Measurements from ENCODE around the gene ADAMTSL2.
"Not testable (repeated sequence)": the region's sequence is repeated elsewhere in the genome, so short reads cannot be mapped to it uniquely, and the experiment has no call there.

ADAMTSL2 gene

DNA sequence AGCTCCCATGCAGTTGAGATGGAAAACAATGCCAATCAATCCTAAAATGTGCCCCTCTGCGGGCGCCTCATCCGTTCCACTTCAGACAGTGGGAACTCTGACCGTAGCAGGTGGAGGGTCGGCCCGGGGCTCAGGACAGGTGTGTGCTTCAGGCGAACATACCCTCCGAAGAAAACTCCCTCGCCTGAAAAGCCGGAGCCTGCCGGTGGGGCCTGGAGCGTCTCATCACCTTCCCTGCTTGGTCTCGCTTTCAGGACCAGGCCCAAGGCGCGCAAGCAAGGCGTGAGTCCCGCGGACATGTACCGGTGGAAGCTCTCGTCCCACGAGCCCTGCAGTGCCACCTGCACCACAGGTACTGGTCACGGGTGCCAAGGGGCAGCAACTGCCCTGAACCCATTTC is 26.4 kb downstream of the ADAMTSL2 start:
- DNase-seq = no peak

DNA sequence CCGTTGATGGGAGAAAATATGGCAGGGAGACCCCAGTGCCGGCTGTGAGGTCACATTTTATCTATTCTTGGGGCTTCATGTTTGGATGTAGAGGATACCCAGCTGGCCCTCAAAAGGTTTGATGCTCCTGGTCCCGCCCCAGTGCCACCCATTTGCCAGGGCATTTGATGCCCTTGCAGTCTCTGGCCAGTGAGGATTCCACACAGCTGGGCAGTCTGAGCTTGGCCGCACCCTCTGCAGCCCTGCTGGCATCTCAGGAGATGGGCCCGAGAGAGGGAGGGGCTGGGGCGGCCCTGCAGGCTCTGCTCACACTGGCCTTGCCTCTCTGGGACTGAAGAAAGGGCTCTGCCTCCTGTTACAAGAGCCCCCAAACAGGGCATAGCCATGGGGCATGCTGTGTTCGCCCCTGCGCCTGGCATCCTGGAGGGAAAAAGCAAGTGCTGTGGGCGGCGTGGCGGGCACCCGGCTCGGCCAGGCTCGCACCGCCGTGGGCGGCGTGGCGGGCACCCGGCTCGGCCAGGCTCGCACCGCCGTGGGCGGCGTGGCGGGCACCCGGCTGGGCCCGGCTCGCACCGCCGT is 27.6 kb downstream of the ADAMTSL2 start:
- DNase-seq = no peak

DNA sequence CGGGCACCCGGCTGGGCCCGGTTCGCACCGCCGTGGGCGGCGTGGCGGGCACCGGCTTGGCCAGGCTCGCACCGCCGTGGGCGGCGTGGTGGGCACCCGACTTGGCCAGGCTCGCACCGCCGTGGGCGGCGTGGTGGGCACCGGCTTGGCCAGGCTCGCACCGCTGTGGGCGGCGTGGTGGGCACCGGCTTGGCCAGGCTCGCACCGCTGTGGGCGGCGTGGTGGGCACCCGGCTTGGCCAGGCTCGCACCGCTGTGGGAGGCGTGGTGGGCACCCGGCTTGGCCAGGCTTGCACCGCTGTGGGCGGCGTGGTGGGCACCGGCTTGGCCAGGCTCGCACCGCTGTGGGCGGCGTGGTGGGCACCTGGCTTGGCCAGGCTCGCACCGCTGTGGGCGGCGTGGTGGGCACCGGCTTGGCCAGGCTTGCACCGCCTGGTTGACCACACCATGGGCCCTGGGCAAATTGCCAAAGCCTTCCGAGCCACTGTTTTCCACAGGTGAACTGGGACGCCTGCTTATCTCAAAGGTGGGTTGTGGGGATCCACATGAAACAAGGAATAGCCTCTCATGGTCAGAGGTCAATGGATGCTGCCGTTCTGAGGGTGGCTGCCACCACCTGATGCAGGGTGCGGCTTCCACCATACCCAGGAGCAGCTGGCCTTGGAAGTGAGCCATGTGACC is 28.2 kb downstream of the ADAMTSL2 start:
- no peak for DNase-seq

DNA sequence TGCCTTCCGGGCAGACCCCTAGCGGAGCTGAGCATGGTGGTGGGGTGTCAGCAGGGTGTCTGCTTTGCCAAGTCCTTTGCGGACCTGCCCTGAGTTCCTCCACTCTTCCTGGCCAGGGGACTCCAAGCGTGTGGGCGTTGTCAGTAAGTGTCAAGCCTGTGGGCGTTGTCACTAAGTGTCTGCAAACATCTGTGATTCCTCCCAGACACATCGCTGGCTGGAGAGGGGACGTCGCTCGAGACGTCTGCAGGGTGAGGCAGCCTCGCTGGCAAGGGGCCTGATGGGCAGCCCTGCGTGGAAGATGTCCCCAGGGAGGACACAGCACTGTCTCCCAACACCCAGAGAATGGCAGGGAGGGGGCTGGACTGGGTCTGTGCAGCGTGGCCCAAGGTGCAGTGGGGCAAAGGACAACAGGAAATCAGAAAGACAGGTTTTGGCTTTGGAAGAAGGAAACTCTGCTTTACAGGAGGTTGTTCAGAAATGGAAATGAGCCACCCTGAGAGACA is 28.8 kb downstream of the ADAMTSL2 start:
- DNase-seq = no peak

DNA sequence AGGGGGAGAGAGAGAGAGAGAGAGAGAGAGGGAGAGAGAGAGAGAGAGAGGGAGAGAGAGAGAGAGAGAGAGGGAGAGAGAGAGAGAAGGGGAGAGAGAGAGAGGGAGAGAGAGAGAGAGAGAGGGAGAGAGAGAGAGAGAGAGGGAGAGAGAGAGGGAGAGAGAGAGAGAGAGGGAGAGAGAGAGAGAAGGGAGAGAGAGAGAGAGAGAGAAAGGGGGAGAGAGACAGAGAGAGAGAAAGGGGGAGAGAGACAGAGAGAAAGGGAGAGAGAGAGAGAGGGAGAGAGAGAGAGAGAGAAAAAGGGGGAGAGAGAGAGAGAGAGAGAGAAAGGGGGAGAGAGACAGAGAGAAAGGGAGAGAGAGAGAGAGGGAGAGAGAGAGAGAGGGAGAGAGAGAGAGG is 29.3 kb downstream of the ADAMTSL2 start:
- not testable (repeated sequence) for DNase-seq

DNA sequence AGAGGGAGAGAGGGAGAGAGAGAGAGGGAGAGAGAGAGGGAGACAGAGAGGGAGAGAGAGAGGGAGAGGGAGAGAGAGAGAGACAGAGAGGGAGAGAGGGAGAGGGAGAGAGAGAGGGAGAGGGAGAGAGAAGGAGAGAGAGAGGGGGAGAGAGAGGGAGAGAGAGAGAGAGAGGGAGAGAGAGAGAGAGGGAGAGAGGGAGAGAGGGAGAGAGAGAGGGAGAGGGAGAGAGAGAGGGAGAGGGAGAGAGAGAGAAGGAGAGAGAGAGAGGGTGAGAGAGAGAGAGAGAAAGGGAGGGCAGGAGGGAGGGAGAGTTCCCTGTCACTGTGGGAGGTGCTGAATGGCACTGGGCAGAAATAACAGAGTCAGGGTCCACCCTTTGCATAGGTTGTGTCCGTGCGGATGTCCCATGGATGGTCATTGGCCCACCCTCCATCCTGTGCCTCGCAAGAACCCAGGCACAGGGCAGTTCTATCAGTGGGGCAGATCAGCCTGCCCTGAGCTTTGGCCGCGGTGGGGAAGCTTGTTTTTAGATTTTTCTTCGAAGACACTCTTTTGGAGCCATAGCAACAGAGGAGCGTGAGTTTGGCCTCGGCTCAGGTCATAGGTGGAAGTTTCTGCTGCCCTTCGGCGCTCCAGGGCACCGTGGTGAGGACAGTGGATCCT is 30.1 kb downstream of the ADAMTSL2 start:
- DNase-seq = no peak

DNA sequence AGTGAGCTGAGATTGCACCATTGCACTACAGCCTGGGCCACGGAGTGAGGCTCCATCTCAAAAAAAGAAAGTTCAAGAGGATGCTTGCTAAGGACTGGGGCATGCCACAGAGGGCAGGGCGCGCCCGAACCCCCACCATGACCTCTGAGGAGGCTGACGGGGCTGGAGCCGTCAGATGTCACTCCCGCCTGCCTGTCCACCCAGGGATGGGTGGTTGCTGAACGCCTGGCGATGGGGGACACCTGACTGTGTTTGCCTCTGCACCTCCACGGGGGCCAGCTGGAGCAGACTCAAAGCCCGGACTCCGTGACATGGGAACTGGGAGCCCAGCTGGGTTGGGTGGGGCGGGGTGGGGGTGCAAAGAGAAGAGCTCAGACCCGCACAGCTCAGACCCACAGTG is 31.9 kb downstream of the ADAMTSL2 start:
- DNase-seq = no peak

DNA sequence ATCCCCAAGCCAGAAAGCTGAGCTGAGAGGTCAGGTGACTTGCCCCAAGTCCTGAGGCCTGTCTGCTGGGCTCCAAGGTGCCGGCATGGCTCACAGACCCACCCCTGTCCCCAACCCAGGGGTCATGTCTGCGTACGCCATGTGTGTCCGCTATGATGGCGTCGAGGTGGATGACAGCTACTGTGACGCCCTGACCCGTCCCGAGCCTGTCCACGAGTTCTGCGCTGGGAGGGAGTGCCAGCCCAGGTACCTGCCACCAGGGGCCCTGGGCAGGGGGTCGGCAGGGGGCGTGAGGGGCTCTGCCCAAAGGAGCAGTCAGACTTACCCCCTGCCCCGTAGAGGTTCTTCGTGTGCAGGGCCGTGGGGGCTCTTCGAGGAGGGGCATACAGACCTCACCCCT is 32.3 kb downstream of the ADAMTSL2 start:
- DNase-seq = no peak

DNA sequence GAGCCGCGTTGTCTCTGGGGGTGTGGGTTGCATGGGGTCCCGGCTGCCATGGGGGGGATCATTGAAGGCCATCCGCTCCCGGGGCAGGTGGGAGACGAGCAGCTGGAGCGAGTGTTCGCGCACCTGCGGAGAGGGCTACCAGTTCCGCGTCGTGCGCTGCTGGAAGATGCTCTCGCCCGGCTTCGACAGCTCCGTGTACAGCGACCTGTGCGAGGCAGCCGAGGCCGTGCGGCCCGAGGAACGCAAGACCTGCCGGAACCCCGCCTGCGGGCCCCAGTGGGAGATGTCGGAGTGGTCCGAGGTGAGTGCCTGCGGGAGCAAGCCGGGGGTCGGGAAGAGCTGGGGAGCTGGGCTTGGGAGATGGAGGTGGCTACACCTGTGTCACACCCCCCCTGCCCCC is 33.7 kb downstream of the ADAMTSL2 start:
- DNase-seq = no peak

DNA sequence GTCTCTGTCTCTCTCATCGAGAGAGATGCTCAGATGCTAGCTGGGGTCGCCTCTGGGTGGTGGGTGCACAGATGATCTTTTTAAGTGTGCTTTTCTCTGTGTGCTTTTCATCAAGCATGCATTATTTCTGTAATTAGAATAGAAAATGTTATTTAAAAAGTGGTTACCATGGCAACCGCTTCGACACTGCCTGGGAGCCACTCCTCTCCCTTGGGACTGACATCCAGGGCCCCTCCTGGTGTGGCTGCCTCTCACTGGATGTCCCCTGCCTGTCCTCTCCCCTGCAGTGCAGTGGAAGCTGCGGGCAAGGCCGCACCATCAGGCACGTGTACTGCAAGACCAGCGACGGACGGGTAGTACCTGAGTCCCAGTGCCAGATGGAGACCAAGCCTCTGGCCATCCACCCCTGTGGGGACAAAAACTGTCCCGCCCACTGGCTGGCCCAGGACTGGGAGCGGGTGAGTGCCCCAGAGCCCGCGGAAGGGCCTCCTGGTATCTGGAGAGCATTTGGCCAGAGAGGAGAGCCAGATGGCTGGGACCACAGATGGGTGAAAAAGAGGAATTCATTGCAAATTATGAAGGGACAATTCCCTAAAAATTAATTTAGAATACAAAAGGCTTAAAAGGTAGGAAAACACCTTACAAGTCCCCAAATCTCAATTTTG is 34.7 kb downstream of the ADAMTSL2 start:
- DNase-seq = no peak

DNA sequence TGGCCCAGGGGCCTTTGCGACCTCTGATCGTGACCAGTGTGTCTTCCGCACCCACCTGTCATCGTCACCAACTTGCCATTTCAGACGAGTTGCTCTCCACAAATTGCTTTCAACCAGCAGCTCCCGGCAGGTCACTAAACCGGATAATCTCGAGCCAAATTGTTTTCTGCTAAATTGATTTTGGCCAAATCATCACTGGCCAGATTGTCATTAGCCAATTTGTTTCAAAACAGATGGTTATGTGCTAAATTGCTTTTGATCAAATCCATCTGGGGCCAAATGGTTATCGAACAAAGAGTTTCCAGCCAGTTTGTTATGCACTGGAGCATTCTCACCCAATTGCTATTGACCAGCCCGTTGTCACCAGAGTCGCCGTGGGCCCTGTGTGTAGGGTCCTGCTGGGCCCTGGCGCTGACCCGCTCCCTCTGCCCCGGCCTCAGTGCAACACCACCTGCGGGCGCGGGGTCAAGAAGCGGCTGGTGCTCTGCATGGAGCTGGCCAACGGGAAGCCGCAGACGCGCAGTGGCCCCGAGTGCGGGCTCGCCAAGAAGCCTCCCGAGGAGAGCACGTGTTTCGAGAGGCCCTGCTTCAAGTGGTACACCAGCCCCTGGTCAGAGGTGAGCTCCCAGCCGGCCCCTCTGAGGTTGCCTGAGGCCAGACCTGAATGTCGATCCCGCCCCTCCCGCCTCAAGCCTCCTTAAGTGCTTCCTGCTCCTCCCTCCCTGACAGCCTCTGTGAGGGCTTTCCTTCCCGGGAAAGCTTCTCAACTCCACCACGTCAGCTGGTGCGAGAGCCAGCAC is 35.6 kb downstream of the ADAMTSL2 start:
- DNase-seq = no peak

DNA sequence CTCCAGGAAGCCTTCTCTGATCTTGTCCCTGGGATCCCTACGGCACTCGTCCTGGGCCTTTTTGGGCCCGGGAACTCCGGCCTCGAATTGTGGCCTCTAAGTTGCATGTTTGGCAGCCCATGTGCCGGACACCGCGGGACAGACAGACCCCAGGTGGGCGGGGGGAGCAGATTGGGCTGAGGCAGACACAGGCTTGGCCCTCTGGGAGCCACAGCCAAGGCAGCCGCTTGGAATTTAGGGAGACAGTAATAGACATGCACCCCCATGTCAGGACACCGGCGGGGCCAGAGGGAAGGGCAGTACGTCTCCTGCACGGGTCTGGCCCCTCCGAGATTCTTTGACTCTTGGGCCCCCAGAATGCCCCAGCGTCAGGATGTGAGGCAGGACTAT is 36.2 kb downstream of the ADAMTSL2 start:
- no peak for DNase-seq

DNA sequence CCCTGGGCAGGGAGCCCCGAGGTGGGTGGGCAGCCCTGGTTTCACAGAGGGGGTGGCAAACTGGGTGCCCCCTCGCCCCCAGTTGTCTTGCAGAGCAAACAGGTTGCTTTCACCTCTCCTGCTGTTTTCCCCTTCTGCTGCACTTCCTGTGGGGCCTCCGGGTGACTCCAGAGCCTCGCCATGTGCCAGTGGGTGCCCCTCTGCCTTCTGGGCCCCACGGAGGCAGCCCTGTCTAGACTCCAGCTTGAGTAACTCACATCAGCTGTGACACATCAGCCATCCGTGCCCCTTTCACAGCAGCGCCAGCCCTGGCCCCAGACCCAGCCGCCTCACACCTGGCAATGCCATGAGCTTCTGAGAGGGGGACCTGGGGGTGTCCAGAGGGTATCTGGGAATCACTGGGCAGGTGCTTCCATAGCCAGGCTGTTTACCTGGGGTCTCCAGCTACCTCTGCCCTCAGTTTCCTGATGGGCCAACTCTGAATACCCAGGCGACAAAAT is 36.9 kb downstream of the ADAMTSL2 start:
- DNase-seq = no peak

DNA sequence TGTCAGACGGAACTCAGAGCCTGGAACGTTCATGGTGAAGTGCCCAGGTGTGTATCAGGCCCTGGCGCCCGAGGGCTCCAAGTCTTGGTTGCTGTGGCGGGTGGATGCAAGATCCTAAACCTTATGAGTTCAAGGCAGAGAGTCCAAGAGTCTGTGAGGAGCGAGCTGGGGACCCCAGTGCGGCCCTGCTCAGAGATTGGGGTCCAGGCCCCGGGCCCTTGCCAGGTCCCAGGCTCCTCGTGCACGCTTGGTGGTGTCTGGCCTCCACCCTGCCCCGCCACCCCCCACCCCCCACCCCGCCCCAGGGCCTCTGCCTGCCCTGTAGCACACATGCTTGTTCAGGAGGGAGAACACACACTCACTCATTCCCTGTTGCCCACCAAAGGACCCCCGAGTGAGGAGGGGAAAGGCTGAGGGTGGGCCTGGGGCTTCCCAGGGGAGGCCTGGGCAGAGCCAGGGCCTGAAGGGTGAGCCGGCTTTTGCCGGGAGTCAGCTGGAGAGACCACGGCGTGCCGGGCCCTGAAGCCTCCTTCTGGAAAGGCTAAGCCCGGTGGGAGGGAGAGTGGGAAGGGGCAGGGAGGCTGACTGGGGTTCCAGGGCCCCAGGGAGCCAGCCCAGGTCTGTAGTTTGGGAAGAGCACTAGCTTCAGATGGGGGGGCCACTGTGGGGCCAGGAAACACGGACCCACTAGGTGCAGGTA is 37.5 kb downstream of the ADAMTSL2 start:
- no peak for DNase-seq

DNA sequence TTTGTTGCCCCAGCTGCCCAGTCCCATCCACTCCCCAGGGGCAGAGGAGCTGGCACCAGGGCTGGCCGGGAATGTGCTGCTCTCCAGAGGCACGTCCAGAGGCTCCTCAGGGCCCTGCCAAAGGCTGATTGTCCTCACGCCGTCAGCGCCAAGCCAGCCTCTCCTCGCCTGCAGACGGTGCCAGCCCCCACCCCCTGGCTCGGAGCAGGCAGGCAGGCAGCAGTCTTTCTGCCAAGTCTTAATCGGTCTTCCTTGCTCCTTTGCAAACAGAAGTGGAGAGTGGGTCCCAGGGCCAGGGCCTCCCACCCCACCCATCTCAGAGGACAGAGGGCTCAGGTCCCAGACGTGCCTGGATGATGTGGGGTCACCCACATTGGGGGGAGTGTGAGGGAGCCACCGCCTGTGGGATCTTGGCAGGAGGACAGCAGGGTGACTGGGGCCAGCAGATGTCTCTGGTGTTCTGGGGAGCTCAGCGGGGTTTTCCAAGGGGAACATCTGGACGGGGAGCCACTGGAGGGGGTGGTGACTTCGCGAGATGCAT is 38.4 kb downstream of the ADAMTSL2 start:
- no peak for DNase-seq

DNA sequence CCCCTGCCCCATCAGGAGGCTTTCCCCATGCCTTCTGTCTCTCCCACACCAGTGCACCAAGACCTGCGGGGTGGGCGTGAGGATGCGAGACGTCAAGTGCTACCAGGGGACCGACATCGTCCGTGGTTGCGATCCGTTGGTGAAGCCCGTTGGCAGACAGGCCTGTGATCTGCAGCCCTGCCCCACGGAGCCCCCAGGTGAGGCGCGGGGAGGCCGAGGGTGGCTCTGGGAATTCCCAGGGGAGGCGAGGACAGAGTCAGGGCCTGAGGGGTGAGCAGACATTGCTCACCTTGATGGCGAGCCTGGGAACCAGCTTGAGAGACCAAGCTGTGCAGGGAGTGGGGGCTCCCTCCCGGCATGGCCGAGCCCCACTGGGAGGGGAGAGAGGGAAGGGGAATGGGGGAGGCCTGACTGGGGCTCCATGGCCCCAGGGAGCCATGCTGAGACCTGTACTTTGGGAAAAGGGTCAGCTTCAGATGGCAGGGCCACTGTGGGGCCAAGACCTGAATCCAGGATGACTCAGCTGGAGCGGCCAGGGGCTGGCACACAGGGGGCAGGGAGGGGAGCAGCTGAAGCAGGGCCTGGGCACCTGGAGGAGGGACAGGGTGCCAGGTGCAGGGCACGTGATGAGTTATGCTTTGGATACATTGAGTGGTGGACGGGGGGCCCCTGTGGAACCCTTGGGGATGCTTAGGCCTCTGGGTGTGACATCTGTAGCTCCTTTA is 39.4 kb downstream of the ADAMTSL2 start:
- DNase-seq = no peak

DNA sequence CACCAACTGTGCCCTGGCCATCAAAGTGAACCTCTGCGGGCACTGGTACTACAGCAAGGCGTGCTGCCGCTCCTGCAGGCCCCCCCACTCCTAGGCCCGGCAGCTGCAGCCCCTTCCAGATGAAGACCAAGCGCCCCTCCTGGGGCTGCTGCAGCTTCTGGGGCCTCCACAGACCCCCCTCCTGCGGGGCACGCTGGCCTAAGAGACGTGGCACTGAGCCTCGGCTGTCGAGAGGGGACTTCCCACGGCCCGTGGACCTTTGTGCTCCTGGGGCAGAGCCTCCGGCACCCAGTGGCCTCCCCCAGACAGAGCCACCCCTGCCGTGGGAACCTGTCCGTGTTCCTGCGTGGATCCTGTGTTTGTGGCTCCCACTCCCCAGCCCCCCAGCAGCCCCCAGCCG is 40.3 kb downstream of the ADAMTSL2 start:
- DNase-seq = no peak

DNA sequence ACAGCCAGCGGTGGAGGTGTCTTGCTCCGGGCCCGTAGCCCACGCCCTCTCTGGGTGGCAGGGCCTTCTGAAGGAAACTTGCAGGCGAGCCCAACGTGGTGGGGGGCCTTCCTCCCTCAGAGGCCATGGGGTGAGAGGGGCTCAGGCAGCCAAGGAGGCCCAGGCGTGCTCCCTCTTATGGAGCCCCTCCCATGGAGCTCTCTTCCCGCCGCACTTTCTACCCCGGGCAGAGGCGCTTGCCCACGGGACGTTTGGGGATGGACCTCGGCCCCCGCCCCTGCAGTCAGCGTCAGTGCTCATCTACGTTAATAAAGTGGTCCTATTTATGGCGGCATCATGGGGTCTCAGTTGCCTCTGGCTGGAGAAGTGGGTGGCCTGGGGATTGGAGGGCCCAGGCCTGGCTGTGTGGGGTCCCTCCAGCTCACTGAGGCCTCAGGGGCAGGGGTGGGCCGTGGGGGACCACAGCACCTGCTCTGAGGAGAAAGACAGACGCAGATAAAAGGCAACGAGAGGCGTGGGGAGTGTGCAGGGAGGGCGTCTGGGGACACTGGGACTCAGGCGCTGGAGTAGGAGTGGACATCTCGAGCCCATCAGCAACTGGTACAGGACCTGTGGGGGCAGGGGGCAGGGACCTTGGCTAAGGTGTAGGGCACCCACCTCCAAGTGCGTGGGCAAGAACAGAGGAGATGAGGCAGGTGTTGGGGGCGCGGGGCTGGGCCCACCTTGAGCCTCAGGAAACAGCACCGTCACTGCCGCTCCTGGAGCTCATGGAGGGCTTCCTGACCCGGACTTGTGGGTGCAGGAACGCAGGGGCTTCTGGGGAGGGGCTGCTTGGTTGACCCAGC is 40.9 kb downstream of the ADAMTSL2 start:
- DNase-seq = no peak

DNA sequence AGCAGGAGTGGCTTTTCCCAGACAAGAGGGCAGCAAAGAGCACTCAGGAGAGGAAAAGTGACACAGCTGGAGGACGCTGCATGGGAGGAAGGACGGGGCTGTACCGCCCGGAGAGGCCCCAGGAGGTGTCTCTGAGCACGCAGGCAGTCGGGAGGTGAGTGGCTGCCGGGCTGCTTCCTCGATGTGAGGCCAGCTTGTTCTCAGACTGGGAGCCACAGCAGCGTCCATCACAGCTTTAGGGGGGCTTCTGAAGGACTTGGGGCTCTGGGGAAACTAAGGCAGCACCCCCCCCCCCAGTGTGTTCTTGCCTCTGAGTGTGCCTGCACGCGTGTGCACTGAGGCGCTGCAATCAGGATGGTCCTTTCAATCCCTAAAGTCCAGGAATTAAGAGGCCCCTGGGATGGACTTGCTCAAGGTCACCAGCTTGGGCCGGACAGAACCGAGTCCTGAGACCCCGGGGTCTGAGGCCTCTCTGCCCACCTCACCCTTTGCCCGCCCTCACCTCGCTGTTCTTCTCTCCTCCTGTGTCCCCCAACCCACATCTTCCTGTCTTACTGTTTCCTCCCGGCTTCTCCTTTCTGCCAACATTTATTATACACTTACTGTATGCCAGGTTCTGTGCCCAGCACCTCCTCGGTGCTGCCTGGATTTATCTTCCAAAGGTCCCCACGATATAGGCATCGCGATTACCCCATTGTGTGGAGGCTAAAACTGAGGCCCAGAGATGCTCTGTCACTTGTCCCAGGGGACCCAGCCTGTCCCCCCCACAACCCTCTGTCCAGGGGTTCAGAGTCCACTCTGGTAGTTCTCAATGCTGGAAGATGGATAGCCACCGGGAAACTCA is 41.7 kb downstream of the ADAMTSL2 start:
- no peak for DNase-seq
